Hepatocyte (in vitro differentiated cells): ENCODE data around the gene TMEM238.

Experiments used
- CTCF ChIP-seq: fragments of 200-600 bp; sonication (generic); IDR thresholded peaks from 2 replicates; pipeline ENCODE4 v1.5.1; 2016; ENCODE audit warnings: antibody characterized with exemption, mild to moderate bottlenecking; ENCODE audit not compliant: poor library complexity
- EZH2 ChIP-seq: fragments of 200-600 bp; sonication (generic); IDR thresholded peaks from 2 replicates; pipeline ENCODE4 v1.6.1; 2016; ENCODE audit warnings: antibody characterized with exemption, mild to moderate bottlenecking, borderline replicate concordance
- EZH2phosphoT487 ChIP-seq: fragments of 200-600 bp; sonication (generic); IDR thresholded peaks from one replicate; pipeline ENCODE4 v1.6.1; 2018; ENCODE audit warnings: antibody characterized with exemption, mild to moderate bottlenecking, low read depth, moderate library complexity; ENCODE audit not compliant: unreplicated experiment, severe bottlenecking

DNA sequence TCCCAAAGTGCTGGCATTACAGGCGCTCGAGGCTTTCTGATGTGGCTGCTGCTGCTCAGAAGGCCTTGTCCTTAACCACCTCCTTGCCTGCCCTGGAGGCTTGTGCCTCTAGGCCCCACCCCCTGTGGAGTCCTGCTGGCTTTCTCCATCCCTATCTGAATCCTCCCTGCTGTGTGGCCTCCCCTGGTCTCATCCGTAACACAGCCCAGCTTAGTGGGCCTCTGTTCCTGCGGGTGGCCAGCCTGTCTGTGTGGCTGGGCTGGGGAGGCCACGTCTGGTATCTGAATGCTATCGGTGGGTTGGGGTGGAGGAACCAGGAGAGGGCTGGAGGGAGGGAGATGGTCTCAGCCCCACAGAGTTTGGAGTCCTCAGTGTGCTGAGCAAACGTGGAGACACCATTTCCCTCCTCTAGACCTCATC is 6.4 kb upstream of the TMEM238 start:
- TF ChIP-seq CTCF, result no peak
- no peak for TF ChIP-seq EZH2
- no peak for TF ChIP-seq EZH2phosphoT487
